Measurements from ENCODE around the gene WEE1.

The WEE1 gene

GRCh38 chr11:9571763-9572115 is 1.7 kb upstream of the WEE1 start:
- DNase-seq, result no peak
- TF ChIP-seq GATA1 (IDR thresholded peaks at IDR 0.05; ENCODE audit: low read depth, low read length) (no peak), POLR2A (IDR thresholded peaks at IDR 0.05; ENCODE audit: low read length) (no peak)

GRCh38 chr11:9573775-9574621 is 528 bp downstream of the WEE1 start:
- TF ChIP-seq GATA1 (IDR thresholded peaks at IDR 0.05; ENCODE audit: low read depth, low read length) (no peak), POLR2A (IDR thresholded peaks at IDR 0.05; ENCODE audit: low read length) (no peak)
- DNase-seq, result peak in 1 of 2 experiments; percentile 74

- peak; percentile 76 for DNase-seq
- TF ChIP-seq GATA1 (IDR thresholded peaks at IDR 0.05; ENCODE audit: low read depth, low read length) (no peak), POLR2A (IDR thresholded peaks at IDR 0.05; ENCODE audit: low read length) (no peak)
Observed at GRCh38 chr11:9574622-9575259, 1.3 kb downstream of the WEE1 start.

GRCh38 chr11:9575260-9576240 is 2.1 kb downstream of the WEE1 start:
- peak; percentile 67 to 75 for DNase-seq
- TF ChIP-seq GATA1 (IDR thresholded peaks at IDR 0.05; ENCODE audit: low read depth, low read length), result no peak
- TF ChIP-seq POLR2A (IDR thresholded peaks at IDR 0.05; ENCODE audit: low read length), result peak; percentile 76

GRCh38 chr11:9576701-9577381 is 3.4 kb downstream of the WEE1 start:
- no peak for DNase-seq
- TF ChIP-seq POLR2A (IDR thresholded peaks at IDR 0.05; ENCODE audit: low read length) (no peak), GATA1 (IDR thresholded peaks at IDR 0.05; ENCODE audit: low read depth, low read length) (no peak)

- no peak for TF ChIP-seq GATA1 (IDR thresholded peaks at IDR 0.05; ENCODE audit: low read depth, low read length)
- TF ChIP-seq POLR2A (IDR thresholded peaks at IDR 0.05; ENCODE audit: low read length), result peak; percentile 26
- peak in 1 of 2 experiments; percentile 30 for DNase-seq
Observed at GRCh38 chr11:9577556-9577955, 4.1 kb downstream of the WEE1 start.

- TF ChIP-seq GATA1 (IDR thresholded peaks at IDR 0.05; ENCODE audit: low read depth, low read length), result no peak
- TF ChIP-seq POLR2A (IDR thresholded peaks at IDR 0.05; ENCODE audit: low read length), result peak; percentile 20
- DNase-seq, result no peak
Observed at GRCh38 chr11:9580894-9581293, 7.4 kb downstream of the WEE1 start.

GRCh38 chr11:9581556-9582161 is 8.2 kb downstream of the WEE1 start:
- TF ChIP-seq POLR2A (IDR thresholded peaks at IDR 0.05; ENCODE audit: low read length), result no peak
- no peak for DNase-seq

- no peak for TF ChIP-seq GATA1 (IDR thresholded peaks at IDR 0.05; ENCODE audit: low read depth, low read length)
- TF ChIP-seq POLR2A (IDR thresholded peaks at IDR 0.05; ENCODE audit: low read length), result no peak
- DNase-seq, result no peak
Observed at GRCh38 chr11:9590717-9591116, 17.2 kb downstream of the WEE1 start.

GRCh38 chr11:9594267-9595046 is 21.0 kb downstream of the WEE1 start:
- TF ChIP-seq POLR2A (IDR thresholded peaks at IDR 0.05; ENCODE audit: low read length) (no peak), GATA1 (IDR thresholded peaks at IDR 0.05; ENCODE audit: low read depth, low read length) (no peak)

GRCh38 chr11:9596926-9597464 is 23.5 kb downstream of the WEE1 start:
- DNase-seq, result no peak
- TF ChIP-seq GATA1 (IDR thresholded peaks at IDR 0.05; ENCODE audit: low read depth, low read length) (no peak), POLR2A (IDR thresholded peaks at IDR 0.05; ENCODE audit: low read length) (no peak)

More at GRCh38 chr11:9594267-9595046, 21.0 kb downstream of the WEE1 start:
- no peak for DNase-seq

- TF ChIP-seq GATA1 (IDR thresholded peaks at IDR 0.05; ENCODE audit: low read depth, low read length) (no peak), POLR2A (IDR thresholded peaks at IDR 0.05; ENCODE audit: low read length) (no peak)
- DNase-seq, result no peak
Observed at GRCh38 chr11:9600166-9600565, 26.7 kb downstream of the WEE1 start.

Measured in erythroblast (primary cell).